ENCODE measurements around the gene ANKRD28.

ANKRD28 gene

GRCh38 chr3:15714448-15714847, 83.3 kb downstream of the ANKRD28 start:
- no peak for DNase-seq

GRCh38 chr3:15713364-15713763, 84.4 kb downstream of the ANKRD28 start:
- no peak for DNase-seq

- no peak for DNase-seq
These were observed 86.5 kb downstream of the ANKRD28 start for GRCh38 chr3:15711281-15711680.

- no peak for DNase-seq
These were observed 88.7 kb downstream of the ANKRD28 start for GRCh38 chr3:15708882-15709677.

GRCh38 chr3:15707779-15708178, 90.0 kb downstream of the ANKRD28 start:
- DNase-seq: no peak

GRCh38 chr3:15703346-15703745, 94.4 kb downstream of the ANKRD28 start:
- no peak for DNase-seq

- DNase-seq: no peak
These were observed 103.2 kb downstream of the ANKRD28 start for GRCh38 chr3:15694628-15695027.

GRCh38 chr3:15693355-15693754, 104.4 kb downstream of the ANKRD28 start:
- DNase-seq: no peak

GRCh38 chr3:15690748-15691147, 107.0 kb downstream of the ANKRD28 start:
- DNase-seq: no peak

GRCh38 chr3:15690230-15690629, 107.5 kb downstream of the ANKRD28 start:
- no peak for DNase-seq

- DNase-seq: no peak
These were observed 111.9 kb downstream of the ANKRD28 start for GRCh38 chr3:15685927-15686326.

GRCh38 chr3:15683253-15683652, 114.5 kb downstream of the ANKRD28 start:
- no peak for DNase-seq

- no peak for DNase-seq
These were observed 115.1 kb downstream of the ANKRD28 start for GRCh38 chr3:15682561-15683185.

GRCh38 chr3:15681668-15682067, 116.1 kb downstream of the ANKRD28 start:
- no peak for DNase-seq

- DNase-seq: no peak
These were observed 118.5 kb downstream of the ANKRD28 start for GRCh38 chr3:15679306-15679705.

- no peak for DNase-seq
These were observed 121.5 kb downstream of the ANKRD28 start for GRCh38 chr3:15676259-15676658.

GRCh38 chr3:15673536-15673935, 124.2 kb downstream of the ANKRD28 start:
- DNase-seq: no peak

- no peak for DNase-seq
These were observed 130.3 kb downstream of the ANKRD28 start for GRCh38 chr3:15667484-15667883.

GRCh38 chr3:15666277-15666676, 131.5 kb downstream of the ANKRD28 start:
- DNase-seq: no peak

- no peak for DNase-seq
These were observed 132.1 kb downstream of the ANKRD28 start for GRCh38 chr3:15665510-15666150.

GRCh38 chr3:15664144-15664543, 133.6 kb downstream of the ANKRD28 start:
- no peak for DNase-seq

GRCh38 chr3:15660055-15660935, 137.5 kb downstream of the ANKRD28 start:
- DNase-seq: no peak

Measured in activated naive CD4-positive, alpha-beta T cell treated with anti-CD3 and anti-CD28 coated beads, Interleukin-2, amount 50 U/mL, for 16 hours (primary cell).